ENCODE results near the gene DHX36. TPM values are rescaled to one million over a fixed set of nuclear protein-coding genes. Genes with fewer than 3 reads are reported as not detected.

Gene DHX36
- polyA plus RNA-seq, 12 donors = 41.8 to 64.0 (median 54.3) TPM; not detected in 1

DNA sequence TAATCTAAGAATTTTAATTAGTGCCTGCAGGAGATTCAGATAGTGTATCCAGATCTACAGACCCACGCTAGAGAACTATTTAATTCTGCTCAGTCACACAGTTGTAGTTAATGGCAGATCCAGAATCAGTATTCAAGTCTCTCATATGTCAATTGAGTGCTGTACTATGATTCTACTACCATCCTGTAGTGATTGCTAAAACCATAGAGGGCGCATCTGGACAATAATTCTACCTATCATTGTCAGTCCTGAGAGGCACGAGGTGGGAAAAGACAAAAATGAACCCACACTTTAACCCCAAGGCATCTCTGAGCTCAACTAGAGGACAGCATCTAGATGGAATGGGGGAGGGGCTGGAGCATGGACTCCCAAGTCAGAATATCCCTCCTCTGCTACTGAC, 22.7 kb downstream of the DHX36 start:
- no peak for DNase-seq

DNA sequence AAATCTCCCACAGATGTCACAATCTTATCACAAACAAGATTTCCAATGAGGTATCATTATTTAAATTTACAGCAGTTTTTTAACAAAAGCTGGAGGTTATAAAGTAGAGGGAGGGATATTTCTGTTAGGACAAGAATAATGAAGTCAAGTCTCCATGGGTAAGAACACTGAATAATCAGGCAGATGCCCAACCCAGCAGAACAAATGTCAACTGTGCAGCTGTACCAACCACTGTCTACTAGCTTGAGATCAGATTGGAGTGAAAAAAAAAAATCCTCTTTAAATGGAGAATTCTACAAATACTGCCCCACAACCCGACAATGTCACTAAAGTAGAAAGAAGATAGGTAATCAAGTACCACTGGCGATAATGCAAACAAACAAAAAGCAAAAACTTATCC, 30.3 kb downstream of the DHX36 start:
- no peak for DNase-seq

DNA sequence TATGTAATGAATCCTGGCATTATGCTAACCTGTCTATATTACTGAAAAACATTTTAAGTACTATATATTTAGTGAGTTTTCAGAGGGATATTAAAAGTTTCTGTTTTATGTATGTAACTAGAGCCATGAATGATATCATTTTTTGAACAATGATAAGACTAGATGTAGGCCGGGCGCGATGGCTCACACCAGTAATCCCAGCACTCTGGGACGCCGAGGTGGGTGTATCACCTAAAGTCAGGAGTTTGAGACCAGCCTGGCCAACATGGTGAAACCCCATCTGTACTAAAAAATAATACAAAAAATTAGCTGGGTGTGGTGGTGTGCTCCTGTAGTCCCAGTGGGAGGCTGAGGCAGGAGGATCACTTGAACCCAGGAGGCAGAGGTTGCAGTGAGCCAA, 34.1 kb downstream of the DHX36 start:
- no peak for DNase-seq

DNA sequence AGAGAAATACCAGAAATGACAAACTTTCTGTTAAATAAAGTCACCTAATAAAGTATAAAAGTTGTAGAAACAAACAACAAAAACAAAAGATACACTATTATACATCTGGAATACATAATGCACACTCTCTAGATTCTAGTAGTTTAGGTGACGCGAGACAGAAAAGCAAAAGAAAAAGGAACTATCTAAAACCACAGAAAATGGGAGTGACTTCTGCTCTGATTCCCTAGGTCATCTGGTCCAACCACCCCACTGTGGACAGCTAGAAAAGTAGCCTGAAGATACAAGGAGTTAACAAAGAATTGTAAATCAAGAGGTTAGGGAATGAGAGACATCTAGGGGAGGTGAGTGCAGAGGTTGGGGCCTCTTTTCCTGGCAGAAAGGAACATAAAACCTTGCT, 39.1 kb downstream of the DHX36 start:
- DNase-seq = no peak

DNA sequence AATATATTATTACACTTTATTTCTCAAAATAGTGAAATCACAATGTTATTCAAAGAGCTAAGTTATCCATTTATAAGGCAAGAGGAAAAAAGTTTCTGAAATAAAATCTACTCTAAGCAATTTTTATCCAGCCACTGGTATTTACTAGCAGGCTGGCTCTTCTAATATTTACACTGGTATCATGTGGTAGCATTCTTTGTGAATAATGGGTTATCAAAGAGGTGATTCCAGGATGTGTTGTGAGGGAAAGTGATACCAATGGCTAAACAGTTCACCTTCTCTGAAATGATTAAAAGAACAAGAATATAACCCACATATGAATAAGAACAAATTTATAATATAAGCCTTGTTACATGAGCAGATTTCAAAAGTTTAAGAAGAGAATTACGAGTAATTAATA, 44.1 kb downstream of the DHX36 start:
- no peak for DNase-seq

DNA sequence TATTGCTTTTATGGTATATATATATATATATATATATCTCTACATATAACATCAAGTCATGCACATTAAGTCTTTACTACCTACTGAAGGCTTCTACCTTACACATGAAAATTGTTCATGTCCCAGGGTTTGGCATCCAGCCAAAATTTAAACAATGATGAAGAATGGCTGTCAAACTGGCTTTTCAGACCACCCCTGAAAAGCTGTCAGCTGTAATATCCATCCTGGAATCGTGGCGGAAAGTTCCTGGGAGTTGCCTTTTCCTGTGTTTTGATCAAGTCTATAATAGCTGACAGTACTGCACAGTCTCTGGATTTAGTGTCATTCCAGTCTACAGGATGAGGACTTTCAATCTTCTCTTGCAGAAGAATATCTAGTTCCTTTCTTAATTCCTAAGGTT, 48.3 kb downstream of the DHX36 start:
- DNase-seq = no peak

DNA sequence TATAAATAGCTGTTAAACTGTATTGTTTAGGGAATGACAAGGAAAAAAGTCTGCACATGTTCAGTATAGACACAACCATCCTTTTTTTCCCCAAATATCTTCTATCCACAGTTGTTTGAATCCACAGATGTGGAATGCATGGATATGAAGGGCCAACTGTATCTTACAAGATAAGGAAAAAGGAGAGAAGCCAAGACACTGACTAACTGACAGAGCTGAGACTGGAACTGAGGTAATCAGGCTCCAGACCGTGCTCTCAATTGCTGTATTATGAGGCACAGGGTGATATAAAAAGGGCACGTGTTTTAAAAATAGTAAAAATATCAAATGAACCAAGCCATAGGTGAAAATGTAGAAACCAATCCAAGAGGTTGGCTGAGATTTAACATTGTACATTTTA, 49.0 kb downstream of the DHX36 start:
- no peak for DNase-seq

DNA sequence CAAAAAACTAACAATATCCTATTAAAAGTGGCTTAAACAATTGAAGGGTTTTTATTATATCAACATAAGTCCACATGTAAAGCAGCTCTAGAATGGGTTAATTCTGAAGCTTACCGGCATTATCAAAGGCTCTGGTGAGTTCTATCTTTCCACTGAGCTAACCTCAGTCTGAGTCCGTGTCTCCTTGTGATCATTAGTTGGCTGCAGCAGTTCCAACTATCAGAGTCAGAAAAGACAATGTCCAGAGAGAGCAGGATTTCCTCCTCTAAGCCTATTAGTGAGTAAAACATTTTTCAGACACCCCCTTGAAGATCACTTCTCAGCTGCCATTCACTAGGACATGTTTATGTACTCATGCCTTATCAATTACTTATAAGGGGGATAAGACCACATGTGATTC, 49.9 kb downstream of the DHX36 start:
- DNase-seq = no peak

DNA sequence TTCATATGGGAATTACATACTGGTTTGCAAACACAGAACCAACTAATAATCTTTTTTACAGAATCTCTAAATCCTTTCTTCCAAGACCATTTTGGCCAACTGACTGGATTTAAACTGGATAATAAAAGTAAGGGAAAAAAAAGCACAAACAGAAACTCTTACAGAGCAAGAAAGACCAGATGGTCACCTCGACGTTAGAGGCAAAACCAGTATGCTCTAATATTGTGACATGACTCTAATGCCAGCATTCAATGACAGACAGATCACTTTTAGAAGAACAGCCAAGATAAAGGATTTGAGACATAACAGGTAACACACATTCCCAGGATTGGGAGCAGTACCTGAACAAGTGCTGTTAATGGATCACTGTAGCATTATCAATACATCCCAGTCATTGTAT, 50.9 kb downstream of the DHX36 start:
- no peak for DNase-seq

DNA sequence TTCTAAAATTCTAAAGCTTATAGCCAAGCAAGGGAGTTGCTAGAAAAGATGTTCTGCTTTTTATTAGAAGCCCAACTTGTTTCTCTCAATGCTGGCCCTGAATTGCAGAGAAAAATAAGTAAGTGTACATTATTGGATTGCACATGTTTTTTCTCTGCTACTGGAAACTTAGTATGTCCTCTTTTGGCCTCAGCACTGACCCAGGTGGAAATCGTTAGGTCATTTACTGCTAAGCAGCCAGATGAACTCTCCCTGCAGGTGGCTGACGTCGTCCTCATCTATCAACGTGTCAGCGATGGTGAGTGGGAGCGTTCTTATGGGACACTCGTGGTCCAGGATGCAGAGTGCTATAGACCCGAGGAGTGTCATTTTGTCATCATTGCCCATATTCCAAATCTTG, 69.8 kb downstream of the DHX36 start:
- no peak for DNase-seq

DNA sequence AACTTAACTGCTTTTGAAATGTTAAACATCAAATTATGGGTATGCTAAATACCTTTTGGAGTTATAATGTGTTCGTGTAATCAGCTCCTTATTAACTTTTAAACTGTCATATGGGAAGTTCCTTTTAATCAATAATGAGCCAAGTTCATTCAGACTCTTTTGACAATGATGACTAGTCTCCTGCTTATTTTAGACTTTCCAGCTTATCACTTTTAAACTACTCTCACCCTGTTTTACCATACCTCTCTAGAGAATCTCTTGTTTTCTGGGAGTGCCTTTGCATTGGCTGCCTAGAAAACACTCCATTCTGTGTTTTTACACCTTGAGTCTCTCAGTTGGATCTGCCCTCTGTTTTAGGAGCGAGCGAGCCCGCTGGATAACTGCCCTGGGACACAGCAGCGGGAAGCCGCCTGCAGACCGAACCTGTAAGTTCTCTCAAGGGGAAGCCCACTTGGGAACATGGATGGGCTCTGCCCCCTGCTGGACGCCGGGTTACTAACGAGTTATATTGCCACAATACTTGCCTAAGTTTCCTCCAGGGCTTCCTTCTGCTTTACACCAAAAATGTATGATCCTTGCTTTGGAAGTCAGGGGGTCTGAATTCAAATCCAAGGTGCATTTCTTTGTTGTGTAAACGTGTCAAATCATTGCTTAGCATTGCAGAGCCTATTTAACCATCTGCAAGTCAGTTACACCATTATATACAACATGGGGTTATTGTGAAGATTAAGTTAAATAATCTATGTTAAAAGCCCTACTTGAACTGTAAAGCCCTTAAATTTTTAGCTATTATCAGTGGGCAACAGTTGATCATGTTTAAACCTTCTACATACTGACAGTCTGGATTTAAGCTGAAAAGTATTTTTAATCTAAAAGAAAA, 71.3 kb downstream of the DHX36 start:
- peak; percentile 90 for DNase-seq

DNA sequence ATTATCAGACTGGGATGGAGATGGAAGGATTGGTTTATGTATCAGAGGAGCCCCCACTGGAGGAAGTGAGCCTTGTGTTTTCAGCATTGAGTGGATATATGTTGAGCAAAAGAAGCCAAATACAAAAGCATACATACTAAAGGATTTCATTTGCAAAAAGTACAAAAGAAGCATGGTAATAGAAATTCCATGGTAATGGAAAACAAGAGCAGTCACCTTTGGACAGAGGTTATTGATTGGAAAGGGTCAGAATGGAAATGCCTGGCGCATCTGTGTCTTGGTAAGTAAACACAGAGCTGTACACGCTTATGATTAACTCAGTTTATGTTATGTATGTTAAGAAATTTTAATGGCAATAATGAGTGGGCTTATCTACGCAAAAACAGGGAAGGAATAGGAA, 72.7 kb downstream of the DHX36 start:
- no peak for DNase-seq

DNA sequence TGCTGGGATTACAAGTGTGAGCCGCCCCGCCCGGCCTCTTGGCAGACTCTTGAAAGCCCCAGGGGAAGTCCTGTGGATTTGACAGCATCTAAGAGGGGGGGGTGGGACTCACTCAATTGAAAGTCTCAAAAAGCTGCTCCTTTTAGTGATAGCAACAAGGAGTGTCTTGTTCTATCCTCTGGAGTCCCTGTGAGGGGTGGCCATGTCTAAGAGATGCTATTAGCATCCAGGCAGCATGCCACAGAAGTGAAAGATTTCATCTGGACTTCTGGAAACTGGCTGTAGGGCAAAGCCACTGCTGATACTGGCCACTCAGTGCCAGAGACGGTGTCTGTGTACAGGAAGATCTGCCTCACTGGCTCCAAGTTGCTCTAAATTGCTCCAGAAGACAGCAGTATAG, 74.0 kb downstream of the DHX36 start:
- DNase-seq = no peak

DNA sequence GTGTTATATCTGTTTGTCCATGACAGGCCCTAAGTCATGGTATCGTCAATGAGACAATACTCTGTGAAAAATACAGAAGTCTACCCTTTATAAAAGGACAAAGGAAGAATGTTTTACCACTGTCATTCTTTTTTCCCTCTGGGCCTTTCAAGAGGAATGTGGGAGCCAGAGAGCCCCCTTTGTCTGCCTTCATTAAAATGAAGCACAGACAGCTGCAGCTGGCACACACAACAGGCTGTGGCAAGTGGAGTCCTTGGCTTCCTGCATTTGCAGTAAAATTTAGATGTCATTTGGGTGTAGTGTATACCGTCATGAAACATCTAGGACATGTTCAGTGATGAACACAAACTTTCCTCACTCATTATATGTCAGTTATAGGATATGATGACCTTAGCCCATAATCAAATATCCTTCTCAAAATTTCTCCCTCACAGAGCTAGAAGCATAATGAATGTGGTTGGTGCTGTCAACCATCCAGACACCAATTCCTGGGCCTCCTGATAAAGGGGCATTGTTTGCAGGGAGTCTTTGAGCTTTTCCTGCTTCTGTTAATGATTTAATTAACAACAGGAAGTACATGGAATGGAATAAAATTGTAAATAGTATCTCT, 76.4 kb downstream of the DHX36 start:
- no peak for DNase-seq

DNA sequence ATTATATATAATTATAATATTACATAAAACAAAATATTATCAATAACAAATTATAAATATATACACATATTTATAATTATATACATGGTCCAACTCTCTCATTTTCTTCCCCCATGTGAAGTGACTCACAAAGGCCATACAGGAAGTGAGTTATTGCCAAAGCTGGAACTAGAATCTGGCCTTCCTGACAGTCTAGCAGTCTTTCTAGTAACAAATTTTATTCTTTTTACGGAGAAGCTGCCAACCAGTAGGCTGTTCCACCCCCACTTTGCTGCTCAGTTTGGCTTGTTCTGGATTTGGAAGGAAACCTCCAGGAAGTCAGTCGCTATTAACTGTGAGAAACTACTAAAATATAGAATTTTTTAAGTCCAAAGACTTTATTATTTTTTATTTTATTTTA, 79.6 kb downstream of the DHX36 start:
- DNase-seq = peak; percentile 30

DNA sequence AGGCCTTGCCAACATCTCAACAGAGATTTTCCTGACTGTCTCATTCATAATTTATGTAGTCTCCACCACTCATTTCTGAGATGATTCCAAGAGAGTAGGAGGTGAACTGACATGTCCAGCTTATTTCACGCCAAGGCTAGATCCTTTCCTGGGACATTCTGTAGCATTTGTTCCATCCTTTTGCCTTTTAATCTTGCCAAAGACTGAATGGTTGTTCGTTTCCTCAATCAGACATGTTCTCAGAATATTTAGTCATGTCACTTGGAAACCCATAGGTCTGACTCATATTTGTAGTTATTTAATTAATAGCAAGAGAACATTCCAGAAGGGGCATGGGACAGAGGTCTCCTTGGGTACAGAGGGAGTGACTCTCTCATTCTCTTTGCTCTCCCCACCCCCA, 80.9 kb downstream of the DHX36 start:
- peak; percentile 26 for DNase-seq

DNA sequence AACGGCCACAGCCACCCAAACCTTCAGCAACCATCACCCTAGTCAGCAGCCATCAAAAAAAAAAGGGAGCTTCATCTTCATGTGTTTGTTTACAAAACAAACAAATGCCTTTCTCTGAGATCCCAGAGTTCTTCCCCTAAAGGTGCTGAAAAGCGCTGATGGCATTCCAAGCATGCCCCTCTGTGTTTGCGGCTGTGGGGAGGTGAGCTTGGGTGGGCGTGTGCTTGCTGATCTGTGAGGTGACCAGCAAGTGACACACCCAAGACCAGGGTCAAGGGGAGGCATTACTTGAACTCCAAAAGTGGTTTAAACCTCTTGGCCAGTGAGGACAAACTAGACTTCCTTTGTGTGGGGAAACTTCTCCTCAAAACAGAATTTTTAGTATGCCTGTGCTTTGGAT, 81.5 kb downstream of the DHX36 start:
- no peak for DNase-seq

DNA sequence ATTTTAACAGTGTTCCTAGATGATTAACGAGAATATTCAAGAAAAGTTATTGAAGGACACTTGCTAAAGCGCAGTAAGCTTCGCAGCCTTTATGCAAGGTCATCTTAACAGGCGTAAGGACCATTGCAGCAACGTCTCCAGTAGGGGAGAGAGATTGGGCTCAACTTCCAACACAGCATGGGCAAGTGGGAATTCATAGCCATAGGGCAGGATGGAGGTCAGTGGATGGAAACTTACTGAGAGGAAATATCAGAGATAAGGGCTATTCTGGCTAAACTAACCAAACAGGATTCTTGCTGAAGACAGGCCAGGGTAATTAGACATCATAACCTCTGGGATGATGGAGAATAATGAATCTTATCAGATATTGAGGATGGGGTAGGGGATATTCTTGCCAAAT, 82.8 kb downstream of the DHX36 start:
- no peak for DNase-seq

DNA sequence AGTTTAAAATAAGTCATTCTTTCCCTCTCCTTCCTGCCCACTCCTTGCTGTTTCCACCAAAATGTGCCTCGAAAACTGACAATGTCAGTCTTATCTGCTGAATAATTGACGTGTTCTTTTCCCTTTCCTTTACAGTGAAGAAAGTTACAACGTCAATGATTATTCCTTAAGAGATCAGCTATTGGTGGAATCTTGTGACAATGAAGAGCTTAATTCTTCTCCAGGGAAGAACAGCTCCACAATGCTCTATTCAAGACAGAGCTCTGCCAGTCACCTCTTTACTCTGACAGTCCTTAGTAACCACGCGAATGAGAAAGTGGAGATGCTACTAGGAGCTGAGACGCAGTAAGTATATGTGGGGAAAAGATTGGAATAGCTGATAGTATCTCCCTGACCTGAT, 84.1 kb downstream of the DHX36 start:
- no peak for DNase-seq

DNA sequence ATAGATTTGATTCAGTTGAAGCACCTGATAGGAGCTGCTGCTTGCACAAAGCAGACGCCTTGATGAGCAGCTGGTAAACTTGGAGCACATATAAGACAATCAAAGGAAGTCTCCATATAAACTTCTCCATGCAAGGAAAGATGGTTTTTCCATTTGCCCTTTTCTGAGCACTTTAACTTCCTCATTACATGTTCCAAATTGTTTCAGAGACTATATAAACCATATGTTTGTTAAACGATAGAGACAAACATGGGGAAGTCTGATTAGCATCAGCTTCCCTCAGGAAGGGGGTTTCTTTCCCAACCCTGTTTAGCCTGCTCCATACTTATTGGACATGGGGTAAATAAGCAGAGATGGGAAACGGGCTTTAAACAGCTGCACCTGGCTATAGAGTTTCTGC, 88.0 kb downstream of the DHX36 start:
- no peak for DNase-seq

DNA sequence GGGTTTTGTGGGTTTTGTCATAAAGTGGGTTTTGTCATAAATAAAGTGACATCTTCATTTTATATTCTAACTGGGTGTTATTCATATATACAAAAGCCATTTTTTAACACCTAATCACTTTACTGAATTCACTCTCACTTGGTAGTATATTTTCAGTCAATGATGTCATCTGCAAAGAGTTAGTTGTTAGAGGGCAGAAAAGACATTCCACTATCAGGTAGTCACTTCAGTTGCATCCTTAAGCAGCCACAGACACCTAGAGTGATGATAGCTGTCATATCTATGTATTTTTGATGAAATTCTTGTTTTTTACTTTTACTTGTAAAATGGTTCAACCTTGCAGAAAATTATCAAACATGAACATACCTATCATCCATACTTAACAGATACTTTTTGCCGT, 89.0 kb downstream of the DHX36 start:
- no peak for DNase-seq

DNA sequence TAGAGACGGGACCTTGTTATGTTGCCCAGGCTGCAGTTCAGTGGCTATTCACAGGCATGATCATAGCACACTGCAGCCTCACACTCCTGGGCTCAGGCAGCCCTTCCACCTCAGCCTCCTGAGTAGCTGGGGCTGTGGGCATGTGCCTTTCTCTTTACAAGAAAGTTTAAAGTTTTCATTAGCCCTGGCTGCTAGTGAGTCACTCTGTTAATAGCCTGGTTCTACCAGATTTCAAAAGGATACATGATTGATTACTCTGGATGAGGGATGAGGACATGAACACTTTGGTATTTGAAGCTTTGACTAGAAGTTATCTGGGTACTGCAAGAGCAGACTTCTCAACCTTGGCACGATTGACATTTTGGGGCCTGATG, 95.1 kb downstream of the DHX36 start:
- DNase-seq = no peak

DNA sequence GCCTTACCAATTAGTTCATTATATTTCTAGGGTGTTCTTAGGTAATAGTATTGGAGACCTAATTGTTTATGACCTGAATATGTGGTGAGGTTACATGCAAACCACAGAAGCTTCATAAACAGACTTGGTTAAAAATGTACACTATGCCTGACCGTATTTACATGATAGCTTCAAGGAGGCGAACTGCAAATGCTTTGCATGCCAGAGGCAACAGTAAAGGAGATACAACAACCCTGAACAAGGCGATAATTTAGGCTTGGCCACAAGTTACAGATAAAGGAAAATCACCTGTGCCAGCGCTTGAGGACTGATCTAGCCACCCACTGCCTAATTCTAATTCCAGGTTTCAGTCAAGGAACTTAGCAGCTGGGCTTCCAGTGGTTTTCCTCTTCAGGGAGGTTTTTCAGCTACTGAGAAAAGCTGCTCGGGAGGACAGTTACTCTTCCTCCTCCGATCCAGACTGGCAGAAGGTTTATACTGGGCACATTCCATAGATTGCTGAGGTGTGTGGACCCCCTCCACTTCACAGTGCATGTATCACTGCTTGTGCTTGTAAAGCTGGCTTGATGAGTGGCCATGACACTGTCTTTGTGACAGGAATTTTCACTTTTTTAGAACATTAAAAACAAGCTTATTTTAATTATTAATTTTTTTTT, 95.6 kb downstream of the DHX36 start:
- no peak for DNase-seq
